Measurements from ENCODE around the gene MZT2B. TPM values are rescaled to one million over a fixed set of nuclear protein-coding genes. Genes with fewer than 3 reads are reported as not detected.
"Not testable (repeated sequence)": the region's sequence is repeated elsewhere in the genome, so short reads cannot be mapped to it uniquely, and the experiment has no call there.

MZT2B gene
- total and polyA plus RNA-seq, 2 experiments from 2014 or later = 126 to 346 TPM

- H4K20me1 ChIP-seq (ENCODE audit: insufficient read depth) = no peaks in the 10 kb centered on the region
- no peak overlapping the region for H3K4me3 ChIP-seq
- no peak overlapping the region for H3K9ac ChIP-seq
- H3F3A ChIP-seq (ENCODE audit: insufficient read depth) = no peaks in the 10 kb centered on the region
- H3K9me3 ChIP-seq (ENCODE audit: low read depth) = no peaks in the 10 kb centered on the region
- H3K79me2 ChIP-seq (ENCODE audit: insufficient read depth) = no peaks in the 10 kb centered on the region
- no peak overlapping the region for H3K27ac ChIP-seq
- H3K27me3 ChIP-seq (replicated peaks; ENCODE audit: insufficient read depth) = no peaks in the 10 kb centered on the region
- no peaks in the 10 kb centered on the region for H3K9me2 ChIP-seq (ENCODE audit: insufficient read depth)
- TF ChIP-seq EZH2phosphoT487 (IDR thresholded peaks at IDR 0.05; ENCODE audit: insufficient read depth, low read depth) (no peak), EZH2 (IDR thresholded peaks at IDR 0.05; ENCODE audit: insufficient read depth, poor library complexity, severe bottlenecking) (no peak)
- in situ Hi-C loops (cut with MboI) = no loop called here
- no peaks in the 10 kb centered on the region for H3K36me3 ChIP-seq (ENCODE audit: low read depth)
- H2AFZ ChIP-seq = no peak overlapping the region
- WGBS, 2 experiments (ENCODE audit: low coverage in 1 of 2, low lambda C conversion rate in 2 of 2, missing lambda C conversion rate in 2 of 2) = 92 to 96% methylated on average over 21 to 24 of the region's 25 CpGs
- no peaks in the 10 kb centered on the region for H3K4me1 ChIP-seq (ENCODE audit: insufficient read depth)
- DNase-seq = no peak
- no peak overlapping the region for H3K4me2 ChIP-seq (ENCODE audit: unreplicated experiment)
Measured at GRCh38 chr2:130152816-130153595, 29.1 kb upstream of the MZT2B start.

DNA sequence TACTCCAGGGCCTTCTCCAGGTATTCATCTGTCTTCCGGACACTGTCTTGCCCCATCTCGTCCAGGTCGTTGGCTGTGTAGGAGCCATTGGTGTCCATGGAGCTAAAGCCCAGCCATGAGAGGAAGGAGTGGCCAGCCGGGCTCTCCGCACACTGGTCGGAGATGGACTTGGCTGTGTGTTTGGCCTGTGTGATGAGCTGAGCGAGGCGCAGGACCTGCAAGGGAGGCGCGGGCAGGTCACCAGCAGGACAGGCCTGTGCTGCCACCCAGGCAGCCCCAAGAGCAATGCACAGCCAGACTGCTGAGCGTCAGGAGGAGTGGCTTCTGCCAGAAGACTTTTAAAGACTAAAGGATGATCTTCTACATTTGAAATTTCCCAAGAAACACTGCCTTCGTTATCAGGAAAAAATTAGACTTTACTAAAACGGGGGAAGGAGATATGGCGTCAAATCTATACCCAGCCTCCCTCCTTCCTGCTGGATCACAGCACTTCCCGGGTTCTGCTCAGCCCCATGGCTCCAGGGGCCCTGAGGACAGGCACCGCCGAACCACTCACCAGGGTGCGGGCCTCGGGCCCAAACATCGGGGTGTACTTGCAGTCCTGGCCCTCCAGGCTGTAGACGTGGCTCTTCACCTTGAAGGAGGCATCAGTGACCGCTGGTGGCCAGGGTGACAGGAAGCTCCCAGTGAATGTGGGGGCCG is 28.2 kb upstream of the MZT2B start:
- H3K4me1 ChIP-seq (ENCODE audit: insufficient read depth); H3K9ac ChIP-seq; H3K9me2 ChIP-seq (ENCODE audit: insufficient read depth); H3F3A ChIP-seq (ENCODE audit: insufficient read depth); H3K9me3 ChIP-seq (ENCODE audit: low read depth); H3K27ac ChIP-seq; H3K79me2 ChIP-seq (ENCODE audit: insufficient read depth); in situ Hi-C loops (cut with MboI); H3K27me3 ChIP-seq (replicated peaks; ENCODE audit: insufficient read depth); H3K36me3 ChIP-seq (ENCODE audit: low read depth); H4K20me1 ChIP-seq (ENCODE audit: insufficient read depth); H3K4me2 ChIP-seq (ENCODE audit: unreplicated experiment); H2AFZ ChIP-seq; DNase-seq; H3K4me3 ChIP-seq: not testable (repeated sequence)
- 89 to 90% methylated on average over 21 of the region's 23 CpGs for WGBS, 2 experiments (ENCODE audit: low coverage in 1 of 2, low lambda C conversion rate in 2 of 2, missing lambda C conversion rate in 2 of 2)

DNA sequence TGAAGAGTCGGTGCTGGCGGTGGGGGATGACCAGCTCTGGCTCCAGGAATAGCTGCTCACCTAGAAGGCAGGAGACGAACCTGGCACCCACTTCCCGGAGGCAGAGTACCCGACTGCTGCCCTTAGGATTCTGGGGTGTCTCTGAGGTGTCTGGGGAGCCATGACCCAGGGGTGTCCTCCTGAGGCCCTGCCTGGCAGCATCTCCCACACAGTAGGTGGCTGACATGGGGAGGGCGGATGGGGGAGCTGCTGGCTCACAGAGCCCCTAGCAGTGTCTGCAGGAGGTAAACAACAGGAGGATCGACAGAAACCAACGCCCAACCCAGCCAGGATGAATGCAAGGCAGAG is 27.7 kb upstream of the MZT2B start:
- 75 to 90% methylated on average over 3 to 6 of the region's 8 CpGs for WGBS, 2 experiments (ENCODE audit: low coverage in 1 of 2, low lambda C conversion rate in 2 of 2, missing lambda C conversion rate in 2 of 2)
- H3K4me2 ChIP-seq (ENCODE audit: unreplicated experiment); H3K27ac ChIP-seq; DNase-seq; H3F3A ChIP-seq (ENCODE audit: insufficient read depth); H3K9ac ChIP-seq; H3K79me2 ChIP-seq (ENCODE audit: insufficient read depth); H3K9me2 ChIP-seq (ENCODE audit: insufficient read depth); H3K36me3 ChIP-seq (ENCODE audit: low read depth); H2AFZ ChIP-seq; H3K9me3 ChIP-seq (ENCODE audit: low read depth); H3K4me3 ChIP-seq; in situ Hi-C loops (cut with MboI); H3K4me1 ChIP-seq (ENCODE audit: insufficient read depth); H4K20me1 ChIP-seq (ENCODE audit: insufficient read depth); H3K27me3 ChIP-seq (replicated peaks; ENCODE audit: insufficient read depth): not testable (repeated sequence)

GRCh38 chr2:130154773-130155765 is 27.0 kb upstream of the MZT2B start:
- Histone ChIP-seq H3K9me3 (ENCODE audit: low read depth) (no peaks in the 10 kb centered on the region), H4K20me1 (ENCODE audit: insufficient read depth) (no peaks in the 10 kb centered on the region), H3K9ac (no peak overlapping the region), H3K4me1 (ENCODE audit: insufficient read depth) (no peaks in the 10 kb centered on the region), H3K36me3 (ENCODE audit: low read depth) (no peaks in the 10 kb centered on the region), H3K4me2 (ENCODE audit: unreplicated experiment) (no peak overlapping the region), H3K27me3 (replicated peaks; ENCODE audit: insufficient read depth) (no peaks in the 10 kb centered on the region), H3K27ac (no peak overlapping the region), H2AFZ (no peak overlapping the region), H3F3A (ENCODE audit: insufficient read depth) (no peaks in the 10 kb centered on the region), H3K9me2 (ENCODE audit: insufficient read depth) (no peaks in the 10 kb centered on the region), H3K79me2 (ENCODE audit: insufficient read depth) (no peaks in the 10 kb centered on the region), H3K4me3 (no peak overlapping the region)
- no peak for TF ChIP-seq EZH2 (IDR thresholded peaks at IDR 0.05; ENCODE audit: insufficient read depth, poor library complexity, severe bottlenecking)
- in situ Hi-C loops (cut with MboI) = no loop called here
- WGBS, 2 experiments (ENCODE audit: low coverage in 1 of 2, low lambda C conversion rate in 2 of 2, missing lambda C conversion rate in 2 of 2) = 92 to 93% methylated on average over 27 to 29 of the region's 29 CpGs
- no peak for DNase-seq

DNA sequence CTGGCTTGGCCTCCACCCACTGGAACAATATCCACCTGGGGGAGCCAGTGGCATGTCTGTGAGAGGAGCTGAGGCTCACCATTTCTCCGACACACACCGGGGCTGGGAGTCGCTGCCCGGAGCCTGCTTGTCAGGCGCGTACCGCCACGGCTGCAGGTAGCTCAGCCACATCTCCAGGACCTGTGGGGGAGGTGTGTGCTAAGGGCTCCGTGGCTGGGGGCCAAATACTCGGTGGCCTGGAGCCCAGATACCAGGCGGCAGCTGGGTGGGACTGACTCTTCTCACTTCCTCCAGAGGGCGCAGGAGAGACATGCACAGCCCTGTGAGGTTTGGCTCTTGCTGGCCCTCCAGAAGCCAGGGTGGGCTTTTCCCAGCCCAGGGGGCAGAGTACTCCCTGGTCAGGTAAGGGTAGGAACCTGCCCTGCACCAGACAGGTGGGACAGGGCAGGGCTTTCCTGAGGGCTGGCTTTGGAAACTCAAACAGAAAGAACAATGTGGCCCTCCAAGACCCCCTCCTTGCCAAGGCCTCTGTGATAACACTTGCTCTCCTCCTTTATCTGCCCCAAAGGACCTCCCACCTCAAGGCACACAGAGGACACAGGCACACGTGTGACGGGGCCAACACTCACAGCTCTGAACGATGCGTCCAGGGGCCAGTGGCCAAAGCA is 26.0 kb upstream of the MZT2B start:
- peak; percentile 64 for DNase-seq
- H3K4me3 ChIP-seq; H3K27me3 ChIP-seq (replicated peaks; ENCODE audit: insufficient read depth); H3K4me1 ChIP-seq (ENCODE audit: insufficient read depth); H3K27ac ChIP-seq; H2AFZ ChIP-seq; H3K4me2 ChIP-seq (ENCODE audit: unreplicated experiment); H4K20me1 ChIP-seq (ENCODE audit: insufficient read depth); H3K9ac ChIP-seq; H3K36me3 ChIP-seq (ENCODE audit: low read depth); H3K9me2 ChIP-seq (ENCODE audit: insufficient read depth); H3K9me3 ChIP-seq (ENCODE audit: low read depth); H3F3A ChIP-seq (ENCODE audit: insufficient read depth); in situ Hi-C loops (cut with MboI); H3K79me2 ChIP-seq (ENCODE audit: insufficient read depth): not testable (repeated sequence)
- 73 to 74% methylated on average over 15 to 16 of the region's 16 CpGs for WGBS, 2 experiments (ENCODE audit: low coverage in 1 of 2, low lambda C conversion rate in 2 of 2, missing lambda C conversion rate in 2 of 2)

Data from GM23248 (cell line).